Glutamatergic neuron (in vitro differentiated cells): Measurements from ENCODE around the gene ELP6. TPM values are rescaled to one million over a fixed set of nuclear protein-coding genes. Genes with fewer than 3 reads are reported as not detected.

ENCODE experiments used
- DNase-seq: peaks from one replicate; pipeline ENCODE4 v3.0.0; 2022
- H3K27ac Mint-ChIP-seq: one replicate; pipeline ENCODE4 v1.8.0; 2020; ENCODE audit warnings: mild to moderate bottlenecking, mixed read lengths, inconsistent platforms; ENCODE audit not compliant: unreplicated experiment
- H3K27me3 Mint-ChIP-seq: one replicate; pipeline ENCODE4 v1.8.0; 2020; ENCODE audit warnings: mild to moderate bottlenecking, moderate library complexity, mixed read lengths, inconsistent platforms; ENCODE audit not compliant: unreplicated experiment
- H3K36me3 Mint-ChIP-seq: one replicate; pipeline ENCODE4 v1.8.0; 2020; ENCODE audit warnings: mild to moderate bottlenecking, mixed read lengths, inconsistent platforms; ENCODE audit not compliant: unreplicated experiment
- H3K4me1 Mint-ChIP-seq: one replicate; pipeline ENCODE4 v1.8.0; 2020; ENCODE audit warnings: mild to moderate bottlenecking, low read depth, mixed read lengths, inconsistent platforms; ENCODE audit not compliant: unreplicated experiment
- H3K4me3 Mint-ChIP-seq: one replicate; pipeline ENCODE4 v1.8.0; 2020; ENCODE audit warnings: mild to moderate bottlenecking, mixed read lengths, inconsistent platforms; ENCODE audit not compliant: unreplicated experiment
- H3K9me3 Mint-ChIP-seq: one replicate; pipeline ENCODE4 v1.8.0; 2020; ENCODE audit warnings: mild to moderate bottlenecking, moderate library complexity, mixed read lengths, inconsistent platforms; ENCODE audit not compliant: unreplicated experiment
- total RNA-seq: library from RNA; stranded (reverse); fragmentation: NEBNext Ultra II Directional; extraction: Animal tissue kit (Norgen Biotek cat#: 25700); gene quantifications from one replicate; pipeline ENCODE4 v1.2.1, GENCODE V29; 2021; ENCODE audit not compliant: unreplicated experiment
- TF ChIP-seq, protein P1 (sequence below): fragments of 200-600 bp; sonication (generic); IDR thresholded peaks from one replicate; pipeline ENCODE4 v1.5.0; 2021; ENCODE audit not compliant: partially characterized antibody, unreplicated experiment

ELP6 gene
- total RNA-seq, 1 donor from 2014 or later = 40.0 TPM

DNA sequence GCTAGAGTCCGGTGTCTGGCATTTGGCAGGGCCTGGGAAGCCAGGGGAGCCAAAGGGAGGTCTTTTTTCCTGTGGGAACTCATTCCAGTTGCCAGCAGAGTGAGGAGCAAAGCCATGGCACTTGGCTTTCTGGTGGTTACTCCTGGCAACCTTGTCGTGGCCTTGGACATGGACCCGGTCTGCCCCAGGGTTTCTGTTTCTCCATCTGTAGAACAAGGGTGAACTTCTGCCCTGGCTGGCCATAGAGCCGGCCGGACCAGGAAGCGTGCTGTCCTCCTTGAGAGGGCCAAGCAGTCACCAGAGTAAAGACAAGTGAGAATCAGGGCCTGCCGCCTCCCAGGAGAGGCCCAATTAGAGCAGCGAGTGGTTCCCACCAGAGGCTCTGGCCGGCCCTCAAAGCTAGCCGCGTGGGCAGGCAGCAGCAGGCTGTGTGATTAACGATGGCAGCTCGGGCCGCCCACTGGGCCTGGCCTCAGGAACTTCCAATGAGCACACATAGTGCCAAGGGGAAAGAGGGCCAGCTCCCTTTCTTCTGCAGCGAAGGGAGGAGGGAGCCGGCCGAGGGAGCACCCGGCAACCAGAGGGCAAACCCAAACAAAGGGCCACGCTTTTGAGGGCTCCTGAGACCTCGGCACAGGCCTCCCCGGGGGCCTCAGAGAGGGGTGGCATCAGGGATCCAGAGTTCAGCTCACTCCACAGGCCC is 29.1 kb upstream of the ELP6 start:
- Mint-ChIP-seq H3K36me3 (no peaks in the 10 kb centered on the region), H3K4me1 (peaks cover 2% of the 10 kb centered on the region), H3K27ac (no peak overlapping the region), H3K4me3 (no peak overlapping the region), H3K9me3 (peaks cover 3% of the 10 kb centered on the region), H3K27me3 (peaks cover 5% of the 10 kb centered on the region)
- TF ChIP-seq, protein P1, sequence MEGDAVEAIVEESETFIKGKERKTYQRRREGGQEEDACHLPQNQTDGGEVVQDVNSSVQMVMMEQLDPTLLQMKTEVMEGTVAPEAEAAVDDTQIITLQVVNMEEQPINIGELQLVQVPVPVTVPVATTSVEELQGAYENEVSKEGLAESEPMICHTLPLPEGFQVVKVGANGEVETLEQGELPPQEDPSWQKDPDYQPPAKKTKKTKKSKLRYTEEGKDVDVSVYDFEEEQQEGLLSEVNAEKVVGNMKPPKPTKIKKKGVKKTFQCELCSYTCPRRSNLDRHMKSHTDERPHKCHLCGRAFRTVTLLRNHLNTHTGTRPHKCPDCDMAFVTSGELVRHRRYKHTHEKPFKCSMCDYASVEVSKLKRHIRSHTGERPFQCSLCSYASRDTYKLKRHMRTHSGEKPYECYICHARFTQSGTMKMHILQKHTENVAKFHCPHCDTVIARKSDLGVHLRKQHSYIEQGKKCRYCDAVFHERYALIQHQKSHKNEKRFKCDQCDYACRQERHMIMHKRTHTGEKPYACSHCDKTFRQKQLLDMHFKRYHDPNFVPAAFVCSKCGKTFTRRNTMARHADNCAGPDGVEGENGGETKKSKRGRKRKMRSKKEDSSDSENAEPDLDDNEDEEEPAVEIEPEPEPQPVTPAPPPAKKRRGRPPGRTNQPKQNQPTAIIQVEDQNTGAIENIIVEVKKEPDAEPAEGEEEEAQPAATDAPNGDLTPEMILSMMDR = no peak
- DNase-seq = no peak

DNA sequence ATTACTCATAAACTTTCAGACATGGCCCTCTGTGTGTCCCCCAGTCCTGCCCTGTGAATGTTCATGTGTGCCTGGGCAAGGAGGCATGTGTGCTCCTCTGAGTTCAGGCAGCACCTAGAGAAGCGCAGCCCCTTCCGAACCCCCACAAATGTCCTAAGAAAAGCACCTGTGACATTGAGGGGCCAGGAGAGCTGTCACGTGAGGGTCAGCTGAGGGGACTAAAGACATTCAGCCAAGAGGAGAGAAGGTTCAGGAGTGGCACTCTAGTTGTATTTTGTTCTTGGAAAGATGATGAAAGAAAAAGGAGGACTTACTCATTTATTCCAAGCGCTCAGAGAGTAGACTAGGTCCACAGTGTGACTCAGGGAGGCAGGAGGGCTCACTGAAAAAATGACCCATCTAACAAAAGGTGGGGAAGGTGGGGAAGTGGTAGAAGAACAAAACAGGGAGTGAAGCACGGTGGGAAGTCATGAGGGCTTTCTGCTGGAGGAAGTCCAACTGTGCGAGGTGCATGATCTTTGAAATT is 28.1 kb upstream of the ELP6 start:
- Mint-ChIP-seq H3K36me3 (no peaks in the 10 kb centered on the region), H3K4me1 (peaks cover 3% of the 10 kb centered on the region), H3K4me3 (no peak overlapping the region), H3K9me3 (peaks cover 3% of the 10 kb centered on the region), H3K27ac (no peak overlapping the region), H3K27me3 (peaks cover 5% of the 10 kb centered on the region)
- TF ChIP-seq, protein P1 = no peak
- DNase-seq = no peak

DNA sequence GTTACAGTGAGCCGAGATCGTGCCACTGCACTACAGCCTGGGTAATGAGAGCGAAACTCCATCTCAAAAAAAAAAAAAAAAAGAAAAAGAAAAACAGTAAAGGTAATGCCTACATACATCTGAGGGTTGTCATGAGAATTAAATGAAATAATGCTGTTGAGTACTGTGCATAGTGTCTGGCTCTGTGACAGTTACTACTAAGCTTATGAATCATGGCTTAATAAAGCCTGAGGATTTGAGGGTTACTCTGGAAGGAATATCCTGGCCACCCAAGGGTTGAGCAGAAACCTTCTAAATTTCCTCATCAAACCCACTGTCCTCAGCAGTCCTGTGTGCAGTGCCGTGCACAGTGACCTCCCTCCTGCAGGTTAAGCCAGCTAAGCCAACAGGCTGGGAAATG is 26.8 kb upstream of the ELP6 start:
- Mint-ChIP-seq H3K36me3 (no peaks in the 10 kb centered on the region), H3K4me1 (peaks cover 3% of the 10 kb centered on the region), H3K27me3 (peaks cover 5% of the 10 kb centered on the region), H3K4me3 (no peak overlapping the region), H3K27ac (no peak overlapping the region), H3K9me3 (peaks cover 3% of the 10 kb centered on the region)
- TF ChIP-seq, protein P1 = no peak
- no peak for DNase-seq

DNA sequence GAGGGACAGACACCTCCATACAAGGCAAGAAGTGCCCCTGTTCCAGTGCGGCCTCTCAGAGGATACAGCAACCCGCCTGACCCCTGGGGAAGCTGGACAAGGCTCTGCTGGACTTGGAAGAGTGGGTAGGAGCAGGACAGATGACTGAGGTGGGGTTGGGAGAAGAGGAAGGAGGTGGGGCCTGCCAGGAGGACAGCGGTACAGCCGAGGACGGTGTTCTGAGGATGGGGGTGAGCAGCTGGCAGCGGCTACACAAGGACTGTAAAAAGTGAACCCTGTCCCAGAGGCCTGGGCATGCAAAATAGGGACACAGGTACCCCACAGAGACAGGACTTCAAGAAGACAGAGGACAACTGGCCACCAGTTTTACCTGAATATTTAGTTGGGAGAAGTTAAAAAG is 23.5 kb upstream of the ELP6 start:
- TF ChIP-seq, protein P1 = no peak
- Mint-ChIP-seq H3K27ac (no peak overlapping the region), H3K36me3 (no peaks in the 10 kb centered on the region), H3K27me3 (peaks cover 5% of the 10 kb centered on the region), H3K4me3 (no peak overlapping the region), H3K4me1 (peaks cover 3% of the 10 kb centered on the region), H3K9me3 (peaks cover 4% of the 10 kb centered on the region)
- no peak for DNase-seq

DNA sequence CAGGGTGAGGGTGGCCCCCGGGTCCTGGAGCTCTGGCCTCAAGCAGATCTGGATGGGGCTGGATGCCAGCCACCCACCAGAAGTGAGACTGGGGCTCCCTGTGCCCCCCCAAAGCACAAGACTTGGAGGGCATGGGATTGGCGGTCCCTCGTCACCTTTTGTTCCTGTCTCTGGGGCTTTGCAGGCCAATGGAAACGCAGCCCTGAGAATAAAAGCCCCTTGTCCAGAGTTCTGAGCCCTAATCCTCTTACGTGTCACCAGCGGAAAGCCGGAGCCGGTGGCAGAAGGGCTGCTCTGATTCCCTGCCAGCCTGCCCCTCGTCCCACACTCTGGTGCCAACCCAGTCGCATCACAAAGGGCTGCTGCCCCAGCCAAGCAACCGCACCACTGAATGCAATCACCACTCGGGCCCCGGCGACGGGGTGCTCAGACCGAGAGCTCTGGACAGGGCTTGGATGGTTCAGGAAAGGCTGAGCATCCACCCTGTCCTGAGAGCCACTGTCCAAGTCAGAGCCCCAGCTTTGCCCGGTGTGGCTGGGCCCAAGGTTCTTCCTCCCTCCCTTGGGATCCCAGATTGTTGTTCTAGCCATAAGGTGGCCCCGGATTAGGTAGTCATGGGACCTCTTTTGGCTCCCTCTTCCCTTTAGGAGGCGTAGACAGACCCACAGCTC is 22.8 kb upstream of the ELP6 start:
- Mint-ChIP-seq H3K27ac (no peak overlapping the region), H3K9me3 (peaks cover 4% of the 10 kb centered on the region), H3K4me1 (peaks cover 2% of the 10 kb centered on the region), H3K4me3 (no peak overlapping the region), H3K36me3 (no peaks in the 10 kb centered on the region), H3K27me3 (peaks cover 5% of the 10 kb centered on the region)
- TF ChIP-seq, protein P1 = no peak
- no peak for DNase-seq
